Spleen (tissue), 11 donors: ENCODE results near the gene PDE4A. TPM values are rescaled to one million over a fixed set of nuclear protein-coding genes. Genes with fewer than 3 reads are reported as not detected.

ENCODE experiments used
- DNase-seq: peaks from one replicate; pipeline ENCODE4 v3.0.0-alpha.2; 2020
- H3K27ac ChIP-seq, 8 donors: fragments of 200-600 bp; sonication (generic) in 7 of 8; 1 replicate in 4 of 8; 2 replicates in 4 of 8; pipeline versions ENCODE4 v1.5.0 to v1.8.0; 2016 to 2021; ENCODE audit warnings: inconsistent platforms in 4 of 8, mild to moderate bottlenecking in 4 of 8, moderate library complexity in 1 of 8
- H3K27me3 ChIP-seq, 7 donors: fragments of 200-600 bp; sonication (generic) in 6 of 7; replicated peaks in 1 of 7; 1 replicate in 4 of 7; 2 replicates in 3 of 7; pipeline versions ENCODE4 v1.5.0 to v1.8.0; 2016 to 2021; ENCODE audit warnings: inconsistent platforms in 3 of 7, mild to moderate bottlenecking in 1 of 7
- H3K36me3 ChIP-seq, 6 donors: fragments of 200-600 bp; sonication (generic) in 5 of 6; 1 replicate in 4 of 6; 2 replicates in 2 of 6; pipeline versions ENCODE4 v1.5.0 to v1.8.0; 2016 to 2021; ENCODE audit warnings: inconsistent platforms in 2 of 6
- H3K4me1 ChIP-seq, 6 donors: fragments of 200-600 bp; sonication (generic) in 5 of 6; 1 replicate in 3 of 6; 2 replicates in 3 of 6; pipeline versions ENCODE4 v1.5.0 to v1.8.0; 2016 to 2021; ENCODE audit warnings: inconsistent platforms in 3 of 6
- H3K4me3 ChIP-seq, 8 donors: fragments of 200-600 bp; sonication (generic) in 7 of 8; 1 replicate in 4 of 8; 2 replicates in 4 of 8; pipeline versions ENCODE4 v1.5.0 to v1.8.0; 2016 to 2021; ENCODE audit warnings: inconsistent platforms in 4 of 8, mild to moderate bottlenecking in 4 of 8, moderate library complexity in 2 of 8
- H3K9me3 ChIP-seq, 8 donors: fragments of 200-600 bp; sonication (generic) in 7 of 8; 1 replicate in 4 of 8; 2 replicates in 4 of 8; pipeline versions ENCODE4 v1.5.0 to v1.8.0; 2016 to 2021; ENCODE audit warnings: inconsistent platforms in 4 of 8
- POLR2A ChIP-seq, 3 donors: fragments of 450-650 bp; IDR thresholded peaks; one replicate each; pipeline ENCODE4 v1.5.1; 2017; ENCODE audit warnings: antibody characterized with exemption in 3 of 3, mild to moderate bottlenecking in 1 of 3
- POLR2AphosphoS5 ChIP-seq, 3 donors: sonication (generic); formaldehyde crosslinking; IDR thresholded peaks; one replicate each; pipeline ENCODE4 v1.5.1; 2017; ENCODE audit warnings: antibody characterized with exemption in 3 of 3
- WGBS, 5 donors: extraction: QIAGEN DNeasy Blood & Tissue Kit in 3 of 5; methylation state at CpG; one replicate each; pipeline versions ENCODE4 v1.1.5 to v1.1.7; 2013 to 2018; 5-methylcytosine and 5-hydroxymethylcytosine counted together
- intact Hi-C: fragments of 100-400 bp; cut with DNase I; formaldehyde crosslinking; loops from one replicate; pipeline ENCODE4 v1.15.0; 2023; ENCODE audit warnings: low total_unique reads
- polyA plus RNA-seq, 3 donors: library from polyadenylated mRNA; stranded (reverse); fragments of 200-250 nt; gene quantifications; one replicate each; pipeline ENCODE4 v1.2.1, GENCODE V29; 2013
- total RNA-seq, 7 donors: library from RNA; depleted of rRNA in 3 of 7; stranded (reverse); fragments of >200 nt in 3 of 7; fragmentation: NEBNext Ultra II Directional in 4 of 7; extraction: Animal tissue kit (Norgen Biotek cat#: 25700) in 4 of 7; gene quantifications; one replicate each; pipeline versions ENCODE4 v1.1.0 to v1.2.1, GENCODE V29; 2016 to 2021
- TF ChIP-seq, protein P1 (sequence below), 11 experiments: fragments of 200-600 bp in 7 of 11; fragments of 450-650 bp in 4 of 11; sonication (generic) in 4 of 11; IDR thresholded peaks in 8 of 11; conservative IDR thresholded peaks in 3 of 11; 1 replicate in 7 of 11; 2 replicates in 4 of 11; pipeline versions ENCODE4 v1.4.0 to v1.8.0; 2016 to 2021; ENCODE audit warnings: antibody characterized with exemption in 11 of 11, inconsistent platforms in 4 of 11, mild to moderate bottlenecking in 1 of 11
- donor health status: healthy with polysubstance abuse.
- donor health status: DM: no; HTN: no; CAD: no; lungs with moderate emphysema.
- donor health status: DM: no; HTN: no; CAD: no.
- donor health status: Bipolar disorder and iron deficiency.
- donor health status: healthy.
- donor health status: DM: no; HTN: no; CAD: no.
- donor health status: DM: yes; HTN: yes; CAD: no.

Gene PDE4A
- total and polyA plus RNA-seq, 10 donors: 2.1 to 17.3 (median 12.7) TPM

DNA sequence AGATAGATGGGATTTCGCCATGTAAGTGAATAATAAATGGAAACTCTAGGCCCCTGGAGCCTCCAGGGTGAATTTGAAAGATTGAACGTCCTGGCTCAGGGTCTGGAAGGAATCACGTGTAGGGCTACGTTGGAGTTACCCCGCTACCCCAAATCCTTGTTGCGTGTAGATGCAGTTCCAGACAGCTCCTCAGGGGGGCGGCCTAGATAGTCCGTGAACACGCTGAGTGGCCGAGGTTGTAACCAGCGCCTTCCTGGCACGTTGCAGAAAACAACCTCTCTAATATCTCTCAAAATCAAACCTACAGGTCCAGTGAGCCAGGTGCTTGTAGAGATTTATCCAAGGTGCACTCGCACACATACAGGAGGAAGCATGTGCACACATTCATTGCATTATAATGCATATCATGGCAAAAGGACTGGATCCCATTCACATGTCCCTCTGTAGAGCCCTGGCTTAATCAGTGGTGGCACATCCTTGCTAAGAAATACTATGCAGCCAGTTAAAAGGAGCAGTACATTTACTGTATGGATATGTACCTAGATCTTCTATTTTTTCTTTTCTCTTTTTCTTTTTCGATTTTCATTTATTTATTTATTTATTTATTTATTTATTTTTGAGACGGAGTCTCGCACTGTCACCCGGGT, 85.4 kb downstream of the PDE4A start:
- intact Hi-C loops: no loop called here
- 26 to 31% (median 30%) methylated on average over 17 of the region's 17 CpGs for WGBS, 5 donors
- DNase-seq: peak; percentile 91
- no peak overlapping the region for H3K4me3 ChIP-seq
- TF ChIP-seq, protein P1, sequence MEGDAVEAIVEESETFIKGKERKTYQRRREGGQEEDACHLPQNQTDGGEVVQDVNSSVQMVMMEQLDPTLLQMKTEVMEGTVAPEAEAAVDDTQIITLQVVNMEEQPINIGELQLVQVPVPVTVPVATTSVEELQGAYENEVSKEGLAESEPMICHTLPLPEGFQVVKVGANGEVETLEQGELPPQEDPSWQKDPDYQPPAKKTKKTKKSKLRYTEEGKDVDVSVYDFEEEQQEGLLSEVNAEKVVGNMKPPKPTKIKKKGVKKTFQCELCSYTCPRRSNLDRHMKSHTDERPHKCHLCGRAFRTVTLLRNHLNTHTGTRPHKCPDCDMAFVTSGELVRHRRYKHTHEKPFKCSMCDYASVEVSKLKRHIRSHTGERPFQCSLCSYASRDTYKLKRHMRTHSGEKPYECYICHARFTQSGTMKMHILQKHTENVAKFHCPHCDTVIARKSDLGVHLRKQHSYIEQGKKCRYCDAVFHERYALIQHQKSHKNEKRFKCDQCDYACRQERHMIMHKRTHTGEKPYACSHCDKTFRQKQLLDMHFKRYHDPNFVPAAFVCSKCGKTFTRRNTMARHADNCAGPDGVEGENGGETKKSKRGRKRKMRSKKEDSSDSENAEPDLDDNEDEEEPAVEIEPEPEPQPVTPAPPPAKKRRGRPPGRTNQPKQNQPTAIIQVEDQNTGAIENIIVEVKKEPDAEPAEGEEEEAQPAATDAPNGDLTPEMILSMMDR (IDR thresholded peaks at IDR 0.05 in 8 of 11, conservative IDR thresholded peaks at IDR 0.05 in 3 of 11): peak; percentile 67 to 90 (median 81)
- no peak for TF ChIP-seq POLR2AphosphoS5 (IDR thresholded peaks at IDR 0.05)
- no peaks in the 10 kb centered on the region for H3K9me3 ChIP-seq
- H3K27me3 ChIP-seq: peaks cover 0 to 17% (median 6%) of the 10 kb centered on the region in 7 donors
- no peaks in the 10 kb centered on the region for H3K36me3 ChIP-seq
- H3K4me1 ChIP-seq: peaks cover 9 to 60% (median 36%) of the 10 kb centered on the region in 6 donors
- H3K27ac ChIP-seq: no peak overlapping the region

DNA sequence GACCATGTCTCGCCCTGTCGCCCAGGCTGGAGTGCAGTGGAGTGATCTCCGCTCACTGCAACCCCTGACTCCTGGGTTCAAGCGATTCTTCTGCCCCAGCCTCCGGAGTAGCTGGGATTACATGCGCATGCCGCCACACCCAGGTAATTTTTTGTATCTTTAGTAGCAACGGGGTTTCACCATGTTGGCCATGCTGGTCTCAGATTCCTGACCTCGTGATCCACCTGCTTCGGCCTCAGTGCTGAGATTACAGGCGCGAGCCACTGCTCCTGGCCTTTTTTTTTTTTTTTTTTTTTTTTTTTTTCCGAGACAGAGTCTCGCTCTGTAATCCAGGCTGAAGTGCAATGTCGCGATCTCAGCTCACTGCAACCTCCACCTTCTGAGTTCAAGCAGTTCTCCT, 87.7 kb downstream of the PDE4A start:
- Histone ChIP-seq H3K36me3 (no peaks in the 10 kb centered on the region), H3K4me1 (peaks cover 4 to 54% (median 22%) of the 10 kb centered on the region in 6 donors), H3K4me3 (no peak overlapping the region), H3K27me3 (peaks cover 0 to 40% (median 12%) of the 10 kb centered on the region in 7 donors), H3K27ac (no peak overlapping the region), H3K9me3 (no peaks in the 10 kb centered on the region)
- TF ChIP-seq POLR2AphosphoS5 (IDR thresholded peaks at IDR 0.05) (no peak), POLR2A (IDR thresholded peaks at IDR 0.05) (no peak)
- TF ChIP-seq, protein P1 (IDR thresholded peaks at IDR 0.05 in 8 of 11, conservative IDR thresholded peaks at IDR 0.05 in 3 of 11): no peak
- WGBS, 5 donors: 91 to 96% (median 93%) methylated on average over 16 of the region's 16 CpGs
- intact Hi-C loops: no loop called here
- no peak for DNase-seq

DNA sequence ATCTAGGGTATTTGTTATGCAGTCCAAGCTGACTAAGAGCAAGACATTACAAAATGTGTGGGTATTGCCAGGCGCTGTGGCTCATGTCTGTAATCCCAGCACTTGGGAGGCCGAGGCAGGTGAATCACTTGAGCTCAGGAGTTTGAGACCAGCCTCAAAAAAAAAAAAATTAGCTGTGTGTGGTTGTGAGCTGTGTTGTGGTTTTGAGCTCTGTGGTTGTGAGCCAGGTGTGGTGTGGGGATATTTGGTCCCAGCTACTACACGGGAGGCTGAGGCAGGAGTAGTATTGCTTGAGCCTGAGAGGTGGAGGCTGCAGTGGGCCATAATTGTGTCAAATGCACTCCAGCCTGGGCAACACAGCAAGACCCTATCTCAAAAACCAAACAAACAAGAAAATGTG, 88.4 kb downstream of the PDE4A start:
- intact Hi-C loops: no loop called here
- Histone ChIP-seq H3K4me3 (no peak overlapping the region), H3K36me3 (no peaks in the 10 kb centered on the region), H3K9me3 (no peaks in the 10 kb centered on the region), H3K27me3 (peaks cover 0 to 47% (median 18%) of the 10 kb centered on the region in 7 donors), H3K27ac (no peak overlapping the region), H3K4me1 (peaks cover 5 to 51% (median 17%) of the 10 kb centered on the region in 6 donors)
- no peak for DNase-seq
- WGBS, 5 donors: 58 to 68% (median 62%) methylated on average over 3 of the region's 3 CpGs
- no peak for TF ChIP-seq POLR2A (IDR thresholded peaks at IDR 0.05)
- TF ChIP-seq, protein P1 (IDR thresholded peaks at IDR 0.05 in 8 of 11, conservative IDR thresholded peaks at IDR 0.05 in 3 of 11): peak in 1 of 11 experiments; percentile 6

DNA sequence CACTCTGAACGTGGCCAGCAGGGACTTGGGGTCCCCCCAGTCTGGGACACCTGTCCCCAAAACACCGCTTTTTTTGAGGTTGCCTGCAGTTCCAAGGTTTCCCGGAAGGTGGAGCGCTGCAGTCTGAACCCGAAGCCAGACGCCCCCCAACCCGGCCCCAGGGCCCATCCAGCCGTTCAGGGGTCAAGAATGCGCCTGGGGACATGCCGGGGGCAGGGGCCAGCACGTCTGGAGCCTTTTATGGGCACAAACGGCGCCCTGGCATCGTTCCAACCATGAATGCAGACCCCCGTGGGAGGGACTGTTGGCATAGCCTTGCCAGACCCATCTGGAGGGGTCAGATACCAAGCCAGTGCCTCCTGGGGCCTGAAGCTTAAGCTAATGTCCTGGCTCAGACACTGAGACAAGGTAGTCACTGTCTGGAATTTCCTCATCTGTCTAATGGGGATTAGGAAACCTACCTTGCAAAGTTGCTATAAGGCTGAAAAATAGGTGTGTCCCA, 90.0 kb downstream of the PDE4A start:
- Histone ChIP-seq H3K4me3 (no peak overlapping the region), H3K27ac (peak overlapping the region in 2 of 8 donors; percentile 35 to 36), H3K9me3 (no peaks in the 10 kb centered on the region), H3K27me3 (peaks cover 6 to 64% (median 35%) of the 10 kb centered on the region in 7 donors), H3K36me3 (peaks cover 0 to 9% (median 0%) of the 10 kb centered on the region in 6 donors), H3K4me1 (peaks cover 10 to 56% (median 26%) of the 10 kb centered on the region in 6 donors)
- 3 to 7% (median 7%) methylated on average over 5 to 15 of the region's 15 CpGs for WGBS, 5 donors
- TF ChIP-seq POLR2AphosphoS5 (IDR thresholded peaks at IDR 0.05) (peak in 2 of 3 donors; percentile 4 to 58), POLR2A (IDR thresholded peaks at IDR 0.05) (no peak)
- TF ChIP-seq, protein P1 (IDR thresholded peaks at IDR 0.05 in 8 of 11, conservative IDR thresholded peaks at IDR 0.05 in 3 of 11): peak; percentile 30 to 79 (median 55)
- DNase-seq: no peak
- intact Hi-C loops: no loop called here
